GM12865 (cell line): ENCODE measurements around the gene PEA15.

Experiments used
- DNase-seq: peaks from one replicate; pipeline ENCODE4 v3.0.0; 2010; ENCODE audit warnings: low read depth
- H3K4me3 ChIP-seq: 2 replicates; pipeline ENCODE4 v1.5.1; 2011; ENCODE audit warnings: mild to moderate bottlenecking, low read depth, low read length, control low read depth
- TF ChIP-seq, protein P1 (sequence below): IDR thresholded peaks from 2 replicates; pipeline ENCODE4 v1.5.1; 2011; ENCODE audit warnings: low read length, control low read depth, low read depth, inconsistent platforms; ENCODE audit not compliant: insufficient read depth; ENCODE audit errors: missing control alignments

The PEA15 gene

DNA sequence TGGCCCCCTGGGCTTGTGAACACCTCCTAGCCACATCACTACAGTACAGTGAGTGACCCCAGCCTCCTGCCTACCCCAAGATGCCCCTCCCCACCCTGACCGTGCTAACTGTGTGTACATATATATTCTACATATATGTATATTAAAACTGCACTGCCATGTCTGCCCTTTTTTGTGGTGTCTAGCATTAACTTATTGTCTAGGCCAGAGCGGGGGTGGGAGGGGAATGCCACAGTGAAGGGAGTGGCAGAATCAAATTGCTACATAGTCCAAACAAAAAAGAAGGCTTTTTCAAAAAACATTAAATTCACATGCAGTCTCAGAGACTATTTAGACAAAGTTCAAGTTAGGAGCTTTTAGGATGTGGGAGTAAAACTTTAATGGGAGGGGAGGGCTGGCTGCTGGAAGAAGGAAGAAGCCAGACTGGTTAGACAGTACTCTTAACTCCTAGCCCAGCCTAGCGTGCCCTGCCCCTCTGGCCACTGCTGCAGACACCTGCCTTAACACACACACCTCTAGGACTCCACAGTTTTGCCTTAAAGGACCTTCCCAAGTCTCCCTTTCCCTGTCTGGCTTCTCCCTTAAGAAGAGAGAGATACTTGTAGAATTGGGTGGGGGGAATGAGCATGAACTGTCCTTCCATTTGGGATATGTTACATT, 9.4 kb downstream of the PEA15 start:
- TF ChIP-seq, protein P1, sequence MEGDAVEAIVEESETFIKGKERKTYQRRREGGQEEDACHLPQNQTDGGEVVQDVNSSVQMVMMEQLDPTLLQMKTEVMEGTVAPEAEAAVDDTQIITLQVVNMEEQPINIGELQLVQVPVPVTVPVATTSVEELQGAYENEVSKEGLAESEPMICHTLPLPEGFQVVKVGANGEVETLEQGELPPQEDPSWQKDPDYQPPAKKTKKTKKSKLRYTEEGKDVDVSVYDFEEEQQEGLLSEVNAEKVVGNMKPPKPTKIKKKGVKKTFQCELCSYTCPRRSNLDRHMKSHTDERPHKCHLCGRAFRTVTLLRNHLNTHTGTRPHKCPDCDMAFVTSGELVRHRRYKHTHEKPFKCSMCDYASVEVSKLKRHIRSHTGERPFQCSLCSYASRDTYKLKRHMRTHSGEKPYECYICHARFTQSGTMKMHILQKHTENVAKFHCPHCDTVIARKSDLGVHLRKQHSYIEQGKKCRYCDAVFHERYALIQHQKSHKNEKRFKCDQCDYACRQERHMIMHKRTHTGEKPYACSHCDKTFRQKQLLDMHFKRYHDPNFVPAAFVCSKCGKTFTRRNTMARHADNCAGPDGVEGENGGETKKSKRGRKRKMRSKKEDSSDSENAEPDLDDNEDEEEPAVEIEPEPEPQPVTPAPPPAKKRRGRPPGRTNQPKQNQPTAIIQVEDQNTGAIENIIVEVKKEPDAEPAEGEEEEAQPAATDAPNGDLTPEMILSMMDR, result no peak
- no peak for DNase-seq
- H3K4me3 ChIP-seq, result no peak overlapping the region

GRCh38 chr1:160216301-160216700, 11.1 kb downstream of the PEA15 start:
- DNase-seq, result no peak
- TF ChIP-seq, protein P1, result no peak
- no peak overlapping the region for H3K4me3 ChIP-seq

DNA sequence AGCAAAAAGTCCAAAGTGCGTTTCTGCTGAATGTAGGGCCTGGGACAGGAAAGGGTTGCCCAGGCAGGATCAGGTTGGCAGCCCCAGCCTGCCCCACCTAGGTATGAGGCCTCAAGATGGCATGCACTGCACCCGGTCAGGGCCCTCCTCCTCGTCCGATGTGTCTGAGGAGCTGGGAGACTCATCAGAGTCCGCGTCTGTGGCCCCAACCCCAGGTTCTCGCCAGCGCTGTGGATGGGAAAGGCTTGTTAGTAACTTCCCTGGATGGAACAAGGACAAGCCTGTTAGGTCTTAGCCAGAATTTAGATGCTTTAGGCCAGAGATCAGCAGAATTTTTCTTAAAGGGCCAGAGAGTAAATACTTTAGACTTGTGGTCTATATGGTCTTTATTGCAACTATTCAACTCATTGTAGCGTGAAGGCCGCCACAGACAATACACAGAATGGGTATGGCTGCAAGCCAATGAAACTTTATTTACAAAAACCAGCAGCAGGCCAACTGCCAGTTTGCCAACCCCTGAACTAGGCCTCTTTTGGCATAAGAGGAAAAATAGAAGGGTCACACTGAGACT, 12.4 kb downstream of the PEA15 start:
- DNase-seq, result no peak
- TF ChIP-seq, protein P1, result no peak
- no peak overlapping the region for H3K4me3 ChIP-seq

- no peak overlapping the region for H3K4me3 ChIP-seq
- TF ChIP-seq, protein P1, result peak; percentile 22
- peak; percentile 29 for DNase-seq
Observed at GRCh38 chr1:160219062-160219929, 14.1 kb downstream of the PEA15 start.

DNA sequence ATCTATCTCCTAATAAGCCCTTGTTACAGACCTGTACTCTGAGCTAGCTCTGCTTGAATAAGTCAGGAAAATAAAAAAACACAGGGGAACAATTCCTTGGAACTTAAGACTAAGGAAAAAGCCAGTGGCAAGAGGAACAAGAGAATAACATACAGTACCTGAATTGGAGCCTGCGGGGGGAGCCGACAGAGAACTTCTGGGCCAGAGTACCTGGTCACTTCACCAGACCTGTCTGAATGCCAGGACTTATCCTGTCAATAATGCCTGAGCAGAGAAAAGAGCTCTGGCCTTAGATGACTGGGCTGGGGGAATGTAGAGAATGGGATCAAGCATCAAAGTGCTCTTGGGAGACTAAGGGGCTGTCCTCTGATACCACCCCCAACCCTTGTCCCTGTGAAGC, 15.1 kb downstream of the PEA15 start:
- no peak overlapping the region for H3K4me3 ChIP-seq

DNA sequence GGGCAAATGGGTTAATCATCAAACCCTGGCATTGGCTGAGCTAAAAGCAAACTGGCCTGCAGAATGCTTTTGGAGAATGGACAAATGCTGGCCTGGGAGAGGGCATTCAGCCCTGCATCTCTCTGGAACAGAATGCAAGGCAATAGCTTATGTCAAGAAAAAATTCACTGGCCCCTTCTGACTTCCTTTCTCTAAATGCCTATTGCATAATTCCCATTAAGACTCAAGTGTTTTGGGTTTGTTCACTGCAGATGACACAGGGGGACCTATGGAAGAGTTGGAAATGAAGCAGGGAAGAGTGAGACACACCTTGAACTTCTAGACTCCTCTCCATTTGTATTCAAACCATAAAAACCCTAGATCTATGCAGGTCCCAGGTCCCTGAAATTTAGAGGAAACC, 15.9 kb downstream of the PEA15 start:
- no peak overlapping the region for H3K4me3 ChIP-seq
- TF ChIP-seq, protein P1, result no peak
- DNase-seq, result no peak

More for the DNA sequence above, 15.1 kb downstream of the PEA15 start:
- TF ChIP-seq, protein P1, result no peak
- no peak for DNase-seq
